Natural killer cell treated with Interleukin-12 subunit alpha and Interleukin-12 subunit beta and Interleukin-15 and Interleukin-18, amount 100 ng/mL, for 72 hours (primary cell): ENCODE measurements around the gene SNTG2. TPM values are rescaled to one million over a fixed set of nuclear protein-coding genes. Genes with fewer than 3 reads are reported as not detected.
A peak's percentile ranks its signal among the peaks of the same experiment; 100 is the strongest.

ENCODE experiments used
- ATAC-seq, 2 donors: fragments of 150-1000 bp; cut with Tn5 transposase in 1 of 2; sonication (Bioruptor Pico), chemical (Tn5 transposase) in 1 of 2; 2 replicates each; pipeline ENCODE4 v1.10.0; 2021
- DNase-seq: peaks from one replicate; pipeline ENCODE4 v3.0.0; 2022; ENCODE audit warnings: low spot score
- H3K27ac Mint-ChIP-seq, 2 donors: 1 replicate in 1 of 2; 2 replicates in 1 of 2; pipeline ENCODE4 v1.8.0; 2022; ENCODE audit warnings: mixed read lengths in 2 of 2, mild to moderate bottlenecking in 1 of 2, moderate library complexity in 1 of 2
- H3K27me3 Mint-ChIP-seq, 2 donors: 1 replicate in 1 of 2; 2 replicates in 1 of 2; pipeline ENCODE4 v1.8.0; 2022; ENCODE audit warnings: mixed read lengths in 2 of 2
- H3K36me3 Mint-ChIP-seq: one replicate; pipeline ENCODE4 v1.8.0; 2022; ENCODE audit warnings: mixed read lengths
- H3K4me1 Mint-ChIP-seq, 2 donors: 1 replicate in 1 of 2; 2 replicates in 1 of 2; pipeline ENCODE4 v1.8.0; 2022; ENCODE audit warnings: low read depth in 2 of 2, mixed read lengths in 2 of 2, mild to moderate bottlenecking in 1 of 2
- H3K4me3 Mint-ChIP-seq: one replicate; pipeline ENCODE4 v1.8.0; 2022; ENCODE audit warnings: mixed read lengths
- H3K9me3 Mint-ChIP-seq: 2 replicates; pipeline ENCODE4 v1.8.0; 2022; ENCODE audit warnings: mixed read lengths
- total RNA-seq, 2 donors: library from RNA; stranded (reverse); gene quantifications; one replicate each; pipeline ENCODE4 v1.2.3, GENCODE V29; 2022

Gene SNTG2
- total RNA-seq, 2 donors from 2014 or later: 0.31 TPM; not detected in 1

DNA sequence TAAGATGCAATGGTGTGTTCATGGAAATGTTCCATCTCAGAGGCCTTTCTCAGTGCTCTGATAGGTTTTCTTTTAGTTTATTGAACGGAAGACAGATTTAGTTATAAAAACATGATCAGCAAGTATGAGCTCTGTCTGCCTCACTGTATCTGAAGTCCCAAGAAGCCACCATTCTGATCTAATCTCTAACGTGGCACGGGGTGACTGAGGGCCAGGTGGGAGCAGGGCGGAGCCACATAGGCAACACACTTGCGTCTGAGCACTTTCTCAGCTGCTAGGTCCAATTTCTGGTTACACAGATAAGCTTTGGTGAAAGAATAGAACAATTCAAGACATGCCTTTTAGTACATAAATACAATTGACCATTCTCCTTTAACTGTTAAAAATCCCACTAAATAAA lies 60.4 kb downstream of the SNTG2 start:
- Mint-ChIP-seq H3K9me3 (no peaks in the 10 kb centered on the region), H3K4me3 (no peak overlapping the region), H3K4me1 (no peaks in the 10 kb centered on the region), H3K27ac (no peak overlapping the region), H3K36me3 (no peaks in the 10 kb centered on the region), H3K27me3 (peaks cover 32 to 34% of the 10 kb centered on the region in 2 donors)
- ATAC-seq (no peak), DNase-seq (no peak)

DNA sequence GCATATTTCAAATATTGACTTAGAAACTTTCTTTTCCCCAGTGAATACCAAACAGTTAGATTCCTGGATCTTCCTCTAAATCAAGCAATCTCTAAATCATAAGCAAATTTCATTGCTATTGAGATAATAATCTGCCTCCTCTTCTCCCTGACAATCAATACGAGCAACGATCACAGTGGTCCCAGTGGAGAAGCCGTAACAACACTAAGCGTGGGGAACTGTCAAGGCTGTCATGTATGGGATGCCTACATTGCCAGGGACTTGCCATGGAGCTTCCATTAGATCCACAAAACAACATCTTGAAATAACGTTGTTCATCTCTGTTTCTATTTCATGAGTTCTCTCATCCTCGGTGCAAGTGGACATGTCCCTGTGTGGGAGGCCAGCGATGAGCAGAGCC lies 61.3 kb downstream of the SNTG2 start:
- Mint-ChIP-seq H3K36me3 (no peaks in the 10 kb centered on the region), H3K9me3 (no peaks in the 10 kb centered on the region), H3K4me3 (no peak overlapping the region), H3K4me1 (no peaks in the 10 kb centered on the region), H3K27ac (no peak overlapping the region), H3K27me3 (peaks cover 32 to 34% of the 10 kb centered on the region in 2 donors)
- no peak for ATAC-seq
- DNase-seq: no peak

DNA sequence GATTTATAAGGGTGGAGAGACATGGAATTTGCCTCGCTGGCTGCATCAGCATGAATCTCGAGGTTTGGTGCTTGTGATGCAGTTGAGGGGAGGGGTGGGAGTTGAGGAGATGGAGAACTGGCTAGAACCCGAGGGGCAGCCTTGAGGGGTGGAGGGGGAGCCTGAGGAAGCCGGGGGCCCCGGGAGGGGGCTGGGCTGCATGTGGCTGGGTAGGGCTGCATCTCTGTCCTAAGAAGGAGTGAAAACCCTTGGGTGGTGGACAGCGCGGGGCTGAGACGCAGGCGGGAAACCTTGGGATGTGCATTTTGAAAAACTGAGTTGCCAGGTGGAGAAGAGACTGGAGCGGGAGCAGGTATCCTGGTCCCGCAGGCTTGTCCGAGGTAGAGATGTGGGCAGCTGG lies 64.2 kb downstream of the SNTG2 start:
- Mint-ChIP-seq H3K4me3 (no peak overlapping the region), H3K9me3 (no peaks in the 10 kb centered on the region), H3K27ac (no peak overlapping the region), H3K36me3 (no peaks in the 10 kb centered on the region), H3K4me1 (no peaks in the 10 kb centered on the region), H3K27me3 (peaks cover 22 to 33% of the 10 kb centered on the region in 2 donors)
- no peak for DNase-seq
- ATAC-seq: peak in 1 of 2 donors; percentile 31

DNA sequence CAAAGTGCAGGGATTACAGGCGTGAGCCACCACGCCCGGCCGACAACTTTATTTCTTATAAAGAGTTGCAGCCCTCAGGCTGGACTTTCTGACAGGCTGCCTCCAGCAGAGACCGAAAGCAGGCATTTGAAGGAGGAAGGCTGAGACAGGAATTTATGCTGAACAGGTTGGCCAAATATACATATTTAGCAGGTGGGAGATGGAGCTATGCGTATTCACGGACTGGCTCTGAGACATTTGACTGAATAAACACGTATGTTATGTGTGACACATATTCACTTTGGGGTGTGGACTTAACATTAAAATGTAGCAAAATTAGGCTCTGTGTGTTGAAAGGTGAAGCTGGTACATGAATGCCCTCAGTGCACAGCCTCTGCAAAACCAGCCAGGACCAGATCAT lies 65.9 kb downstream of the SNTG2 start:
- no peak overlapping the region for H3K4me3 Mint-ChIP-seq
- no peaks in the 10 kb centered on the region for H3K4me1 Mint-ChIP-seq
- no peaks in the 10 kb centered on the region for H3K36me3 Mint-ChIP-seq
- H3K9me3 Mint-ChIP-seq: no peaks in the 10 kb centered on the region
- no peak for DNase-seq
- no peak for ATAC-seq
- peaks cover 17 to 20% of the 10 kb centered on the region in 2 donors for H3K27me3 Mint-ChIP-seq
- no peak overlapping the region for H3K27ac Mint-ChIP-seq

DNA sequence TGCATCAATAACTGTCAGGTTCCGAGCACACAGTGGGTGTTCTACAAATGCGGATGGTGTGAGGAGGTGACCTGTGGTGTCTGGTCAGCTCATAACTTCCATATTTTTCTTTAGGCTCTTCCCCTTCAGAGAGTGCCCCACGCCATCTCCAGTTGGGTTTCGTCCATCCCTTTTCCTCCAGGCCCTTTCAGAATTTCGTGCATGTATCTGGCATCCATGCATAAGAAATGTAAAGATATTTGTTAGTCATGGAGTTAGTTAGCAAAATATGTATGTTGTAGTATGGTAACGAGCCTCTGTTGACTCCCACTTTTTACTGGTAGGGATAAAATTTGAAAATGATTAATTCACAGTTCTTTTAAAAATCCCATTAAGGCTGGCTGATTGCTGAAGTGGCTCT lies 67.2 kb downstream of the SNTG2 start:
- H3K4me1 Mint-ChIP-seq: no peaks in the 10 kb centered on the region
- no peaks in the 10 kb centered on the region for H3K36me3 Mint-ChIP-seq
- peaks cover 9 to 13% of the 10 kb centered on the region in 2 donors for H3K27me3 Mint-ChIP-seq
- no peak overlapping the region for H3K27ac Mint-ChIP-seq
- ATAC-seq (no peak), DNase-seq (no peak)
- no peaks in the 10 kb centered on the region for H3K9me3 Mint-ChIP-seq
- no peak overlapping the region for H3K4me3 Mint-ChIP-seq

DNA sequence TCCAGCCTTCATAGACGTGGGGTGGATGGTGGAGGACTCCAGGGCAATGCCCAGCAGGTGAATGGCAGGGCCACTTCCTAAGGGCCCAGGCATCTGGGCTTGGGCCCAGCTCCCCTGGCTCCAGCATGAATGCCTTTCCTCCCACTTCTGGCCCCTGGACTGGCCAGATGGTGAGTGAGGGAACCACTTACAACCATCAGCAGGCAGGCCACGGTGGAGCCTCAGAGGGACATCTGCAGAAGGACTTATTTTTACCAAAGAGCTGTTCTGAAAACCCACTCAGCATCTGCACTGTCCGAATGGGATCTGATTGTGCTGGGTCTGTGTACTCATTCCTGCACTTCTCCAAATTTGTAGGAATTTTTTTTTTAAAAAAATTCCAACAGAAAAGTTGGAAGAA lies 69.6 kb downstream of the SNTG2 start:
- Mint-ChIP-seq H3K27ac (no peak overlapping the region), H3K4me1 (no peaks in the 10 kb centered on the region), H3K36me3 (no peaks in the 10 kb centered on the region), H3K4me3 (no peak overlapping the region), H3K27me3 (peaks cover 5 to 7% of the 10 kb centered on the region in 2 donors), H3K9me3 (no peaks in the 10 kb centered on the region)
- DNase-seq (no peak), ATAC-seq (no peak)

DNA sequence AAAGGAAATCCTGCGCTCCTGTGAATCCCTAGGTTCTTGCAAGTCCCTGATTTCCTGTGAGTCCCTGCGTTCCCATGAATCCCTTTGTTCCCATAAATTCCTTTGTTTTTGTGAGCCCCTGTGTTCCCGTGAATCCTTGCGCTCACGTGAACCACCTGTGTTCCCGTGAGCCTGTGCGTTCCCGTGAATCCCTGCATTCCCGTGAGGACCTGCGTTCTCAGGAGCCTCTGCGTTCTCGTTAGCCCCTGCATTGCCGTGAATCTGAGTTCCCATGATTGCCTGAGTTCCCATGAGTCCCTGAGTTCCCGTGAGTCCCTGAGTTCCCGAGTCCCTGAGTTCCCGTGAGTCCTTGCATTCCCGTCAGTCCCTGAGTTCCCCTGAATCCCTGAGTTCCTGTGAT lies 71.5 kb downstream of the SNTG2 start:
- Mint-ChIP-seq H3K4me1 (no peaks in the 10 kb centered on the region), H3K4me3 (no peak overlapping the region)

DNA sequence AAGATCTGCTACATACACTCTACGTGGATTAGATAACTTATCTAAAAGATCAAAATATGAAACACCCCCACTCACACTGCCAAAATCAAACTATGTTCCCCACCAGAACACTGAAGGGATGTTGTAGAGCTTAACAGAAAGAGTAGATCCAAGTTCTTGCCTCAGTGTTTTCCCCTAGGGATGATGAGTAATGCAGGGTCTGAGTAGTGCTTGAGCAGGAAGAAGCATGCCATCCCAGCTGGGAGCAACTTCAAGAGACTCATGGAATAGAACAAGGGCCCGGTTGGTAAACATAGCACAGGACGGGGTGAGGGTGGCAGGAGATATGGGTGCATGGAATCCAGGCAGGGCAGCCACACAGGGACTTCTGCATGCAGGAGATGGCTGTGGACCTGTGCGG lies 74.3 kb downstream of the SNTG2 start:
- H3K4me3 Mint-ChIP-seq: no peak overlapping the region
- no peaks in the 10 kb centered on the region for H3K9me3 Mint-ChIP-seq
- DNase-seq: no peak
- no peak overlapping the region for H3K27ac Mint-ChIP-seq
- H3K36me3 Mint-ChIP-seq: no peaks in the 10 kb centered on the region
- no peaks in the 10 kb centered on the region for H3K4me1 Mint-ChIP-seq
- ATAC-seq: peak in 1 of 2 donors; percentile 53
- H3K27me3 Mint-ChIP-seq: peaks cover 6 to 15% of the 10 kb centered on the region in 2 donors

More for the DNA sequence above, 71.5 kb downstream of the SNTG2 start:
- no peak for ATAC-seq
- H3K27ac Mint-ChIP-seq: no peak overlapping the region
- no peak for DNase-seq
- H3K36me3 Mint-ChIP-seq: no peaks in the 10 kb centered on the region
- peaks cover 12 to 14% of the 10 kb centered on the region in 2 donors for H3K27me3 Mint-ChIP-seq
- H3K9me3 Mint-ChIP-seq: no peaks in the 10 kb centered on the region

DNA sequence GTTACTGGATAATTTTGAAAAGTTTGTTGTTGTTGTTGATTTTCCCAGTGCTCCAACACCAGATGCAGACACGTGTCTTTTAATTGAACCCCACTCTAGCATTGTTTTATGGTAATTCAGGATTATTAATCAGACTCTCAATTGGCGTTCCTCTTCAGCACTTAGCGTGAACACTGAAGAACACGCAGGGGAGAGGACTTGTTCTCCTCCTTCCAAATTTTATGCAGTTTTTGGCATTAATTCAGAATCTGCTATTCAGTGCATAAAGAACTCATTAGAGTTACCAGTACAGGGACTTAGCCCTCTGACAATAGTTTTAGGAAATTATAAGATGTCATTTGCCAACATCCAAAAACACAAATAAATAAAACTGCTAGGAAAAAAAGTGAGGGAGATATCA lies 75.5 kb downstream of the SNTG2 start:
- no peaks in the 10 kb centered on the region for H3K36me3 Mint-ChIP-seq
- H3K27me3 Mint-ChIP-seq: peaks cover 6 to 15% of the 10 kb centered on the region in 2 donors
- H3K9me3 Mint-ChIP-seq: no peaks in the 10 kb centered on the region
- DNase-seq (no peak), ATAC-seq (no peak)
- no peak overlapping the region for H3K27ac Mint-ChIP-seq
- no peaks in the 10 kb centered on the region for H3K4me1 Mint-ChIP-seq
- no peak overlapping the region for H3K4me3 Mint-ChIP-seq

DNA sequence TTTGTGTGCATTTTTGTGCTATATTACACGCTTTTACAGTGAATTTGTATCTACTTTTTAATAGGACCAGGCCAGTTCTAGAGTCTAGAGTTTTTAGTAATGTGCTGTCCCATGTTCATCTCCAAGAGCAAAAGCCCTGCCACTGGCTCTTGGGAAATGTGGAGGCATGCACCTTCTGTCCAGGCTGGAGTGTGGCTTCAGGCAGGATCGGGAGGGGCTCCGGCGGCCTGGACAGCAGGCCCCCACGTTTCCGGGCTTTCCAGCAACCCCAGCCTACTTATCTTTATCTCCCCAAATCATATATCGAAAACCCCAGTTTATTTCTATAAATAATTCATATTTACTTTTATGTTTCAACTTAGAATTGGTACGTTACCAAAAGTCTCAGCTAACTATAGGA lies 78.2 kb downstream of the SNTG2 start:
- Mint-ChIP-seq H3K4me3 (no peak overlapping the region), H3K27ac (no peak overlapping the region), H3K4me1 (no peaks in the 10 kb centered on the region), H3K36me3 (no peaks in the 10 kb centered on the region), H3K27me3 (peaks cover 8 to 15% of the 10 kb centered on the region in 2 donors), H3K9me3 (no peaks in the 10 kb centered on the region)
- ATAC-seq (no peak), DNase-seq (no peak)

DNA sequence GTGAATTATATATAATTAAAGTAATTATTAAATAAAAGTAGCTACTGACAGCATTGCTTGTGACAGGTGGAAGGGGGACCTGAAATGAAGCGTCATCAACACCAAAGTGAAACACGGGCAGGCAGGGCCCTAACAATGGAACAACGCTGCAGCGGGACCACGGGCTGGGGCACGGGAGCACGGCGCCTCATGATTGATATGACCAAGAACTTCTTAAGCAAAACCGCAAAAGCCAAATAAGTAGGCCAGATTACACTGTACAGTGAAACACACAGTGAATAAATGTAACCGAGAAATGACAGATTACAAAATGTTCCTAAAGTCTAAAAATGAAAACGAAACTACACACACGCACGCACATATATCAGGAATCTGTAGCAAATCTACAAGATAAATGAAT lies 81.4 kb downstream of the SNTG2 start:
- Mint-ChIP-seq H3K36me3 (no peaks in the 10 kb centered on the region), H3K27me3 (peaks cover 16 to 21% of the 10 kb centered on the region in 2 donors), H3K4me3 (no peak overlapping the region), H3K27ac (no peak overlapping the region), H3K4me1 (no peaks in the 10 kb centered on the region), H3K9me3 (no peaks in the 10 kb centered on the region)
- no peak for DNase-seq
- ATAC-seq: peak in 1 of 2 donors; percentile 66

DNA sequence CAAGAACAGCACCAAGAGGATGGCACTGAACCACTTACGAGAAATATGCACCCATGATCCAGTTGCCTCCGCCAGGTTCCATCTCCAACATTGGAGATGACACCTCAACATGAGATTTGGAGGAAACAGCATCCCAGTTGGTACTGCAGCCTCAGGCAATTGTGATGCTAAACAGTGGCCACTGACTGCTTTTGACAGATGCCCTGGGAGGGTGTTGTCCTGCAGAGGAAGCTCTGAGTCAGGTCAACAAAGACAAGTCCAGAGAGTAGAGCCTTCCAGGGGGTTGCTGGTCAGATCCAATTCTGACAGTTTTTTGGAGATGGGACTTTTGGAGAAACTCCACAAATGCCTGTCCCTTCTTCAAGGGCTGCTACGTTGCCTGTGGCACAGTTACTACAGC lies 82.4 kb downstream of the SNTG2 start:
- Mint-ChIP-seq H3K27ac (no peak overlapping the region), H3K4me1 (no peaks in the 10 kb centered on the region), H3K27me3 (peaks cover 15 to 27% of the 10 kb centered on the region in 2 donors), H3K36me3 (no peaks in the 10 kb centered on the region), H3K4me3 (no peak overlapping the region), H3K9me3 (no peaks in the 10 kb centered on the region)
- ATAC-seq (no peak), DNase-seq (no peak)

DNA sequence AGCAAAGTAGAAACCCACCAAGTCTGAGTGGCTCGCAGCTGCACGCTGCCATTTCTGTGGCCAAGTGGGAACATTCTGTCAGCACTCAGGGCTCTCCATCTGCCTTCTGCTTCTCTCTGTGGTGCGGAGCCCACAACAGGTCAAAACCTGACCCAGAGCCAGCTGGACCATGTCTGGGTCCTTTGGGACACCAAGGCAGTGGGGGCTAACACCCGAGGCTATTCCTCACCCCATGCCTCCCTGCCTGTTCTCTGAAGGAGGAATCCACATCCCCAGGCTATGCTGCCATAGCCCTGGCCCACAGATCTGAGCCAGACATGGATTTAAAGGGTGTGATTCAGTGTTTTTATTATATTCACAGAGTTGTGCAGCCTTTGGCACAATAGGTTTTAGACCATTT lies 86.4 kb downstream of the SNTG2 start:
- no peak overlapping the region for H3K4me3 Mint-ChIP-seq
- H3K27me3 Mint-ChIP-seq: peaks cover 18 to 40% of the 10 kb centered on the region in 2 donors
- no peaks in the 10 kb centered on the region for H3K9me3 Mint-ChIP-seq
- ATAC-seq (peak in 1 of 2 donors; percentile 28), DNase-seq (no peak)
- H3K36me3 Mint-ChIP-seq: no peaks in the 10 kb centered on the region
- H3K4me1 Mint-ChIP-seq: no peaks in the 10 kb centered on the region
- no peak overlapping the region for H3K27ac Mint-ChIP-seq

DNA sequence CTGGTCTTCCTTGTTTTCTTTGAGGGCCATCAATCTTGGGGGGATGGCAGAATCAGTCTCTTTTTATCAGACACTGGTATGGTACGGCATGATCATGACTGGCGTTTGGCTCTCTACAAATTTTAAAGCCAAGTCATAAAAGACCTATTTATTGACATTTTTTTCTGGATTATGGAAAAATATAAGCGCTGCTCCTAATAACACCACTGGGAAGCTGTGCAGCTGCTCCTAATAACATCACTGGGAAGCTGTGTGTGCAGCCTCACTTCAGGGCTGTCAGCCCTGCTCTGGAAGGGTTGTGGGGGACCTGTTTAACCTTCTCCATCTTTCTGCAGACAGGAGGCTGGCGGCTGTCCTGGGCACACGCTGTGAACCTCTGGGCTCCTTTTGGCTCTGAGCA lies 88.9 kb downstream of the SNTG2 start:
- Mint-ChIP-seq H3K9me3 (no peaks in the 10 kb centered on the region), H3K27me3 (peaks cover 25 to 50% of the 10 kb centered on the region in 2 donors), H3K36me3 (peaks cover 8% of the 10 kb centered on the region), H3K27ac (no peak overlapping the region), H3K4me1 (no peaks in the 10 kb centered on the region), H3K4me3 (no peak overlapping the region)
- DNase-seq (no peak), ATAC-seq (no peak)

DNA sequence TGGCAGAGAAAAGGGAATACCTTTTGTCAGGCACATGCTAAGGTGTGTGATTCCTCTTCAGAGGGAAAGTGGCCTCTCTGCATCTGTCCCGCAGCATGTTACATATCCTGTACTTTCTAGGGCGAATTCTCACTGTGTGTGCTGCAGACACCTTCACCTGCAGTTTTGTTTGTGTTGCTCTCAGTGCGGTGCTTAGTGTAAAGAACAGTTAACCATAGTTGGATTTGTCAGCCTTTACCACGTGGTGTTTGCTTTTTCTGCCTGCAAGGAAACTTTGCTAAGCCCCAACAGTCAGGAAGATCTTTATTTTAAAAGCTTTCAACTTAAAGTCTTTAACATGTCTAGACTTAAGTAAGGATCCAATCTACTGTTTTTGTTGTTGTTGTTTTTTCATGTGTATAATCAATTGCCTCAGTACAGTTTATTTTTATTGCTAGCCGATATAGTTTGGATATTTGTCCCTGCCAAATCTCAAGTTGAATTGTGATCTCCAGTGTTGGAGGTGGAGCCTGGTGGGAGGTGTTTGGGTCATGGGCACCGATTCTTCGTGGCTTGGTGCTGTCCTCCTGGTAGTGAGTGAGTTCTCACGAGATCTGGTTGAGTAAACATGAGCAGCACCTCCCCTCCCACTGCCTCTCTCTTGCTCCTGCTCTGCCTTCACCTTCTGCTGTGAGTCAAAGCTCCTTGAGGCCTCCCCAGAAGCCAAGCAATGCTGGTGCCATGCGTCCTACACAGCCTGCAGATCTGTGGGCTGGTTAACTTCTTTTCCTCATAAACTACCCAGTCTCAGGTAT lies 90.6 kb downstream of the SNTG2 start:
- Mint-ChIP-seq H3K27me3 (peaks cover 20 to 56% of the 10 kb centered on the region in 2 donors), H3K4me1 (no peaks in the 10 kb centered on the region), H3K9me3 (no peaks in the 10 kb centered on the region), H3K36me3 (peaks cover 15% of the 10 kb centered on the region), H3K4me3 (no peak overlapping the region), H3K27ac (no peak overlapping the region)
- DNase-seq: no peak
- no peak for ATAC-seq
